Testis (tissue), 3 donors: Measurements from ENCODE around the gene INO80B. TPM values are rescaled to one million over a fixed set of nuclear protein-coding genes. Genes with fewer than 3 reads are reported as not detected.

Source experiments
- DNase-seq: peaks from one replicate; pipeline ENCODE4 v3.0.0-alpha.2; 2019
- H3K27ac ChIP-seq, 2 donors: fragments of 200-600 bp; sonication (generic); one replicate each; pipeline ENCODE4 v1.5.1; 2019
- H3K27me3 ChIP-seq: fragments of 200-600 bp; sonication (generic); one replicate; pipeline ENCODE4 v1.5.1; 2019
- H3K36me3 ChIP-seq: fragments of 200-600 bp; sonication (generic); one replicate; pipeline ENCODE4 v1.5.1; 2017; ENCODE audit warnings: low read depth; ENCODE audit errors: missing control alignments
- H3K4me1 ChIP-seq: fragments of 200-600 bp; sonication (generic); one replicate; pipeline ENCODE4 v1.5.1; 2019
- H3K4me3 ChIP-seq, 2 donors: fragments of 200-600 bp; sonication (generic); one replicate each; pipeline ENCODE4 v1.5.1; 2017 to 2019
- H3K9me3 ChIP-seq: fragments of 200-600 bp; sonication (generic); one replicate; pipeline ENCODE4 v1.5.1; 2017
- POLR2A ChIP-seq: fragments of 450-650 bp; IDR thresholded peaks from one replicate; pipeline ENCODE4 v1.6.1; 2017; ENCODE audit warnings: antibody characterized with exemption, mild to moderate bottlenecking, moderate library complexity
- WGBS, 2 donors: methylation state at CpG; one replicate each; pipeline ENCODE4 v1.1.5; 2018; 5-methylcytosine and 5-hydroxymethylcytosine counted together
- intact Hi-C: fragments of 100-400 bp; cut with DNase I; formaldehyde crosslinking; loops from one replicate; pipeline ENCODE4 v1.15.1; 2023; ENCODE audit warnings: low total_unique reads
- polyA plus RNA-seq: library from polyadenylated mRNA; stranded (reverse); fragments of 350-450 nt; fragmentation: Illumina TruSeq; extraction: RNeasy Lipid Tissue Mini Kit (QIAGEN cat#74804); gene quantifications from one replicate; pipeline ENCODE4 v1.2.3, GENCODE V29; 2014; ENCODE audit warnings: low read depth, low replicate concordance; ENCODE audit not compliant: insufficient read depth
- total RNA-seq, 2 donors: library from RNA; depleted of rRNA; stranded (reverse); fragments of >200 nt; gene quantifications; one replicate each; pipeline ENCODE4 v1.2.3, GENCODE V29; 2016
- TF ChIP-seq, protein P1 (sequence below), 3 experiments: fragments of 450-650 bp in 2 of 3; fragments of 200-600 bp in 1 of 3; sonication (generic) in 1 of 3; IDR thresholded peaks; one replicate each; pipeline ENCODE4 v1.5.1; 2016 to 2019; ENCODE audit warnings: antibody characterized with exemption in 3 of 3, mild to moderate bottlenecking in 2 of 3, moderate library complexity in 1 of 3

The INO80B gene
- total and polyA plus RNA-seq, 3 donors from 2014 or later = 23.1 to 59.3 (median 27.9) TPM

DNA sequence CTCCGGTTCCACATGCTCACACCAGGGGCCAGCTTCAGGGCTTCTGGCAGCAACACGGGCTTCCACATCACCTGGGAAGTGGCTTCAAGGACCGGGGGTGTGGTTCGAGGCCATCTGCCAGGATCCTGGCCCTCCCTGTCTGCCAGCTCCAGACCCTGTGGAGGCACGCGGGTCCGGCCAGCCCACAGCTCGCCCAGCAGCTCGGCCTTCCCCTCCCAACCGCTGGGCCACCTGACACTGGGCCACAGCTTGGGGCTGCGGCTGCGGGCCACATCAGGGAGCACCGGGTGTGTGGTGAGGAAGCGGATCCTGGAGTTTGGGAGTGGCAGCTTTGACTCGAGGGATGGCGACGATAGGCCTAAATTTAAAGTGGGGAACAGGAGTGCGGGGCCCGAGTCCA lies 40.4 kb upstream of the INO80B start:
- no peaks in the 10 kb centered on the region for H3K36me3 ChIP-seq
- H3K4me3 ChIP-seq = peak overlapping the region; percentile 47 to 51
- H3K4me1 ChIP-seq = peaks cover 31% of the 10 kb centered on the region
- no peak for DNase-seq
- H3K27me3 ChIP-seq = no peaks in the 10 kb centered on the region
- TF ChIP-seq POLR2A = no peak
- TF ChIP-seq, protein P1, sequence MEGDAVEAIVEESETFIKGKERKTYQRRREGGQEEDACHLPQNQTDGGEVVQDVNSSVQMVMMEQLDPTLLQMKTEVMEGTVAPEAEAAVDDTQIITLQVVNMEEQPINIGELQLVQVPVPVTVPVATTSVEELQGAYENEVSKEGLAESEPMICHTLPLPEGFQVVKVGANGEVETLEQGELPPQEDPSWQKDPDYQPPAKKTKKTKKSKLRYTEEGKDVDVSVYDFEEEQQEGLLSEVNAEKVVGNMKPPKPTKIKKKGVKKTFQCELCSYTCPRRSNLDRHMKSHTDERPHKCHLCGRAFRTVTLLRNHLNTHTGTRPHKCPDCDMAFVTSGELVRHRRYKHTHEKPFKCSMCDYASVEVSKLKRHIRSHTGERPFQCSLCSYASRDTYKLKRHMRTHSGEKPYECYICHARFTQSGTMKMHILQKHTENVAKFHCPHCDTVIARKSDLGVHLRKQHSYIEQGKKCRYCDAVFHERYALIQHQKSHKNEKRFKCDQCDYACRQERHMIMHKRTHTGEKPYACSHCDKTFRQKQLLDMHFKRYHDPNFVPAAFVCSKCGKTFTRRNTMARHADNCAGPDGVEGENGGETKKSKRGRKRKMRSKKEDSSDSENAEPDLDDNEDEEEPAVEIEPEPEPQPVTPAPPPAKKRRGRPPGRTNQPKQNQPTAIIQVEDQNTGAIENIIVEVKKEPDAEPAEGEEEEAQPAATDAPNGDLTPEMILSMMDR (IDR thresholded peaks at IDR 0.05) = no peak
- intact Hi-C loops = no loop called here
- peak overlapping the region in 1 of 2 donors; percentile 11 for H3K27ac ChIP-seq
- 30 to 36% methylated on average over 8 to 18 of the region's 19 CpGs for WGBS, 2 donors
- no peaks in the 10 kb centered on the region for H3K9me3 ChIP-seq

DNA sequence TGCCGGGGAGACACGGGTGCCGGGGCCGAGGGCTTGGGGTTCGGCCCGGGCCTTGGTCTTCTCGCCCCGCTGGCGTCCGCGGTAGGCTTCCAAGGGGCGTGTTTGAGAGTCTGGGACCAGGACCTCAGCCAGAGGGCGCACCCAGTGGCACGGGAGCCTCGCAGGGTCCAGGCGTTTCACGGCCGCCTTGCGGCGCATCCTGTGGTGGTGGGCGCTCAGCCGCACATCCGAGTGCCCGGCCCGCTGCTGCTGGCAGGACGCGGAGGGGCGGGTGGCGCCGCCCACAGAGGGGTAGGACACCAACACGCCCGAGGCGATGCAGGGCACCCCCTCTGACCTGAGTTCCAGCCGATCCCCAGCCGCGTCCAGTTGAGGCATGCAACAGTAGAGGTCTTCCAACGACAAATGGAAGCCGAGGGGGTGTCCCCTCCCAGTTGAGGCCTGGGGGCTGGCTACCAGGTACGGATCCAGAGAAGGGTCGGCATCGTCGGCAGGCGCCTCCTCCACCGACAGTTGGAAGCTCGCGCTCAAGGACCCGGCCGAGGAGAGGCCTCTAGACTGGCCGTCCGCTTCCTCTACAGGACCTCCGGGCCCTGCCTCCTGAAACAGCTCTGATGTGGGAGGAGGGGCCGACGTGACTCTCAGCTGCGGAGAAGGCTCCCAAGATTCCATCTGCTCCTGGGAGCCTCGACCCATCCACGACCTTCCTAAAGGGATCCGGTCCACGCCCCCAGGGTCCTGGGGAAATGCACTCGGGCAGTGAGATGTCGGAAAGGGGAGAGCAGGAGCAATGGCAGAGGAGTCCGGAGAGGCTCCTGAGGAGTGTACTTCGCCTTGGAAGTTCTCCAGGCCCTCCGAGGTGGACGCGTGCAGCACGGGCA lies 39.8 kb upstream of the INO80B start:
- Histone ChIP-seq H3K27me3 (no peaks in the 10 kb centered on the region), H3K4me1 (peaks cover 31% of the 10 kb centered on the region), H3K9me3 (no peaks in the 10 kb centered on the region), H3K27ac (peak overlapping the region in 1 of 2 donors; percentile 11), H3K36me3 (no peaks in the 10 kb centered on the region), H3K4me3 (peak overlapping the region; percentile 47 to 51)
- WGBS, 2 donors = 10% methylated on average over 59 of the region's 66 CpGs; no CpG with 5 or more reads in 1 of the 2 donors
- no peak for TF ChIP-seq POLR2A
- TF ChIP-seq, protein P1 (IDR thresholded peaks at IDR 0.05) = no peak
- intact Hi-C loops = no loop called here
- peak; percentile 57 for DNase-seq

DNA sequence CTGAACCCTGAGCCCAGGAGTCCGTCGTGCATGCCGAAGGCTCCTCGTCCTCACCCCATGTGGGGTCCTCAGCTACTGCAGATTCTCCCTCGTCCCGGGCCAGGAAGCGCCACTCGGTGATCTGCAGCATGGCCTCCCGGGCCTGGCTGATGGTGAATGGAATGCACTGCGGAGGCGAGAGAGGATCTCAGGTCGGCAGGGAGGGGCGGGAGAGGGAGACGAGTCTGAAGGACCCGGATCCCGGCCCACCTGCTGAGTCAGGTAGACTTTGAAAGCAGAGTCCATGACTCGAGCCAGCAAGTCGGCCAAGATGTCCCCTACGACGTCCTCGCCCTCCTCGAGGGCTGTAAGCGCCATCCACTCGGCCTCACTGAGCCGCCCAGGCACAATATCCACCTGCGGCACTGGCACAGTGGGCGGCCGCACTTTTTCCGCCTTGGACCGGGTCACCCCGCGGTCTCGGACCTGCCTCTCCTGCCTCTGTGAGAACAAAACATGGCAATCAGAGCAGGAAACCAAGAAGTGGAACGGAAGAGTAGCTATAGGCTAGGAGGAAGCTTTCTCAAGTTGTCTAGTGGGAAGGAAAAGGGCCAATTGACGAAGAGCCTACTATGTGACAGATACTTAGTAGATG lies 39.0 kb upstream of the INO80B start:
- H3K9me3 ChIP-seq = no peaks in the 10 kb centered on the region
- no peaks in the 10 kb centered on the region for H3K36me3 ChIP-seq
- peaks cover 31% of the 10 kb centered on the region for H3K4me1 ChIP-seq
- no peak for DNase-seq
- no peak overlapping the region for H3K27ac ChIP-seq
- intact Hi-C loops = no loop called here
- no peaks in the 10 kb centered on the region for H3K27me3 ChIP-seq
- WGBS, 2 donors = 40 to 61% methylated on average over 9 to 35 of the region's 35 CpGs
- peak overlapping the region; percentile 47 to 51 for H3K4me3 ChIP-seq
- TF ChIP-seq POLR2A = no peak
- TF ChIP-seq, protein P1 (IDR thresholded peaks at IDR 0.05) = no peak

DNA sequence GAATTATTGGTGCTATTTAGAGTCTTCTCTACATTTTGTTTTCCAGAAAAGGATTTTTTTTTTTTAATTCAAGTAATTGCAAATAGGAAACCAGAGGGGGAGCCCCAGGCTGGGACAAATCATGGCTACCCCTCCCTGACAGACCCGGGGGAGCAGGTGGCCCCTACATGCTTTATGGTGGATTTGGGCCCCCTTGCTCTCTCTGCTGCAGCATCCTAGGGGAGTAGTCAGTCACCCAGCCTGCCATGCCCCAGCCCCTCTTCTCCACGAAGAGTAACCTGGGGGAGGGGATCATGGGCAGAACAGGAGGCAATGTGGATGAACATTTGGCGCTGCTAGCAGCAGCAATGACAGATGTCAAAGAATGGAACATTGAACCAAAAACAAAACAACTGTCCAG lies 38.1 kb upstream of the INO80B start:
- H3K27me3 ChIP-seq = no peaks in the 10 kb centered on the region
- no peak overlapping the region for H3K27ac ChIP-seq
- DNase-seq = no peak
- H3K9me3 ChIP-seq = no peaks in the 10 kb centered on the region
- TF ChIP-seq, protein P1 (IDR thresholded peaks at IDR 0.05) = no peak
- TF ChIP-seq POLR2A = no peak
- H3K4me3 ChIP-seq = no peak overlapping the region
- no peaks in the 10 kb centered on the region for H3K36me3 ChIP-seq
- H3K4me1 ChIP-seq = peaks cover 31% of the 10 kb centered on the region
- intact Hi-C loops = no loop called here
- WGBS, 2 donors = 67 to 71% methylated on average over 3 of the region's 3 CpGs
